IMR-90 (cell line): ENCODE data around the gene WHRN. TPM values are rescaled to one million over a fixed set of nuclear protein-coding genes. Genes with fewer than 3 reads are reported as not detected.

Source experiments
- ATAC-seq: fragments of 200-7000 bp; cut with Tn5 transposase; 2 replicates; pipeline ENCODE4 v1.9.1; 2020; ENCODE audit warnings: low read depth, mild to moderate bottlenecking, moderate library complexity
- BruUV-seq: library from RNA; stranded (reverse); fragments of 400-500 nt; replicated peaks from 2 replicates; lab custom pipeline; 2021; lab: Mats Ljungman, UMichigan
- CTCF ChIA-PET: fragments of 300-600 bp; formaldehyde crosslinking; extraction: SDS; loops from one replicate; lab custom pipeline; 2021; ENCODE audit warnings: antibody characterized with exemption; lab: Yijun Ruan, JAX
- POLR2A ChIA-PET: fragments of 300-600 bp; sonication (Branson Sonifier 250); formaldehyde crosslinking; loops from one replicate; lab custom pipeline; 2022; ENCODE audit warnings: antibody characterized with exemption; ENCODE audit not compliant: unreplicated experiment; lab: Charles Lee
- DNase-seq: peaks from one replicate; pipeline ENCODE4 v3.0.0; 2013
- H2AFZ ChIP-seq: replicated peaks from 2 replicates; pipeline ENCODE3; 2013; ENCODE audit warnings: low read length, mild to moderate bottlenecking; ENCODE audit not compliant: poor library complexity
- H2AK5ac ChIP-seq: 2 replicates; pipeline ENCODE4 v1.6.1; 2013; ENCODE audit warnings: low read depth, low read length, inconsistent platforms
- H2AK9ac ChIP-seq: replicated peaks from 2 replicates; pipeline ENCODE3; 2013; ENCODE audit warnings: mild to moderate bottlenecking, low read depth, low read length, moderate library complexity; ENCODE audit not compliant: poor library complexity
- H2BK120ac ChIP-seq: 2 replicates; pipeline ENCODE4 v1.6.1; 2013; ENCODE audit warnings: low read depth, low read length, inconsistent platforms
- H2BK15ac ChIP-seq: 3 replicates; pipeline ENCODE4 v1.6.1; 2013; ENCODE audit warnings: low read depth, low read length, inconsistent platforms
- H2BK20ac ChIP-seq: 2 replicates; pipeline ENCODE4 v1.6.1; 2013; ENCODE audit warnings: low read depth, mild to moderate bottlenecking, inconsistent platforms, low read length, moderate library complexity
- H2BK5ac ChIP-seq: 2 replicates; pipeline ENCODE4 v1.6.1; 2013; ENCODE audit warnings: mild to moderate bottlenecking, low read depth, low read length, inconsistent platforms; ENCODE audit not compliant: poor library complexity, severe bottlenecking
- H3K14ac ChIP-seq: replicated peaks from 2 replicates; pipeline ENCODE4 v1.6.1; 2013; ENCODE audit warnings: low read depth, low read length, inconsistent platforms
- H3K18ac ChIP-seq: 2 replicates; pipeline ENCODE4 v1.6.1; 2013; ENCODE audit warnings: low read depth, low read length, control low read depth
- H3K23ac ChIP-seq: 2 replicates; pipeline ENCODE4 v1.6.1; 2013; ENCODE audit warnings: low read depth, low read length, inconsistent platforms
- H3K27ac ChIP-seq: 2 replicates; pipeline ENCODE4 v1.5.1; 2013; ENCODE audit warnings: mild to moderate bottlenecking, control low read depth, low read length; ENCODE audit not compliant: insufficient read depth
- H3K27me3 ChIP-seq: 2 replicates; pipeline ENCODE4 v1.6.1; 2013; ENCODE audit warnings: low read length; ENCODE audit not compliant: control insufficient read depth, insufficient read depth
- H3K36me3 ChIP-seq: 2 replicates; pipeline ENCODE4 v1.6.1; 2013; ENCODE audit warnings: low read length, mixed read lengths; ENCODE audit not compliant: control insufficient read depth, insufficient read depth
- H3K4ac ChIP-seq: 2 replicates; pipeline ENCODE4 v1.6.1; 2013; ENCODE audit warnings: low read depth, low read length, inconsistent platforms
- H3K4me1 ChIP-seq: 2 replicates; pipeline ENCODE4 v1.6.1; 2013; ENCODE audit warnings: low read length, mixed read lengths; ENCODE audit not compliant: control insufficient read depth, insufficient read depth
- H3K4me2 ChIP-seq: 2 replicates; pipeline ENCODE4 v1.6.1; 2013; ENCODE audit warnings: low read depth, mild to moderate bottlenecking, control low read depth, low read length, moderate library complexity
- H3K4me3 ChIP-seq: 2 replicates; pipeline ENCODE4 v1.5.1; 2013; ENCODE audit warnings: low read depth, mild to moderate bottlenecking, control low read depth, low read length, moderate library complexity; ENCODE audit not compliant: insufficient read depth
- H3K56ac ChIP-seq: 2 replicates; pipeline ENCODE4 v1.6.1; 2013; ENCODE audit warnings: low read length, inconsistent platforms; ENCODE audit not compliant: insufficient read depth; ENCODE audit errors: extremely low read depth
- H3K79me1 ChIP-seq, 2 experiments: 2 replicates each; pipeline ENCODE4 v1.6.1; 2013; ENCODE audit warnings: low read length in 2 of 2, inconsistent platforms in 1 of 2, low read depth in 1 of 2
- H3K9ac ChIP-seq: 2 replicates; pipeline ENCODE4 v1.6.1; 2013; ENCODE audit warnings: low read depth, low read length, control low read depth
- H3K9me1 ChIP-seq: 2 replicates; pipeline ENCODE4 v1.6.1; 2013; ENCODE audit warnings: low read length, inconsistent platforms; ENCODE audit not compliant: insufficient read depth
- H3K9me3 ChIP-seq: 2 replicates; pipeline ENCODE4 v1.6.1; 2013; ENCODE audit warnings: low read length; ENCODE audit not compliant: control insufficient read depth, insufficient read depth
- H4K20me1 ChIP-seq: 2 replicates; pipeline ENCODE4 v1.6.1; 2013; ENCODE audit warnings: low read length, inconsistent platforms; ENCODE audit not compliant: insufficient read depth
- H4K5ac ChIP-seq: 2 replicates; pipeline ENCODE4 v1.6.1; 2013; ENCODE audit warnings: mild to moderate bottlenecking, low read depth, low read length, control low read depth
- H4K8ac ChIP-seq, 2 experiments: 2 replicates each; pipeline ENCODE4 v1.6.1; 2013; ENCODE audit warnings: low read depth in 2 of 2, low read length in 2 of 2, control low read depth in 1 of 2, inconsistent platforms in 1 of 2
- H4K91ac ChIP-seq: 2 replicates; pipeline ENCODE4 v1.6.1; 2013; ENCODE audit warnings: low read depth, low read length, inconsistent platforms; ENCODE audit not compliant: insufficient read depth
- CHD1 ChIP-seq: IDR thresholded peaks from 2 replicates; pipeline ENCODE4 v1.6.1; 2012; ENCODE audit warnings: low read depth, low read length, improper control_type of control experiment
- FOS ChIP-seq: fragments of 150-350 bp; IDR thresholded peaks from 2 replicates; pipeline ENCODE4 v1.6.1; 2016; ENCODE audit warnings: low read depth, low read length
- MAZ ChIP-seq: IDR thresholded peaks from 2 replicates; pipeline ENCODE4 v1.6.1; 2012; ENCODE audit warnings: low read depth, mild to moderate bottlenecking, low read length, improper control_type of control experiment, moderate library complexity, borderline replicate concordance
- MXI1 ChIP-seq: IDR thresholded peaks from 2 replicates; pipeline ENCODE4 v1.6.1; 2012; ENCODE audit warnings: low read depth, mild to moderate bottlenecking, low read length, moderate library complexity, borderline replicate concordance
- NFE2L2 ChIP-seq: fragments of 150-350 bp; IDR thresholded peaks from 2 replicates; pipeline ENCODE4 v1.6.1; 2016; ENCODE audit warnings: low read depth, mild to moderate bottlenecking, low read length
- POLR2A ChIP-seq: IDR thresholded peaks from 2 replicates; pipeline ENCODE4 v1.6.1; 2012; ENCODE audit warnings: mild to moderate bottlenecking, low read depth, low read length
- RCOR1 ChIP-seq: IDR thresholded peaks from 2 replicates; pipeline ENCODE4 v1.6.1; 2012; ENCODE audit warnings: mild to moderate bottlenecking, low read length, improper control_type of control experiment; ENCODE audit not compliant: insufficient replicate concordance
- RFX5 ChIP-seq: IDR thresholded peaks from 2 replicates; pipeline ENCODE4 v1.8.0; 2012; ENCODE audit warnings: low read depth, mild to moderate bottlenecking, low read length, moderate library complexity
- WGBS, 2 experiments: methylation state at CpG; one replicate each; pipeline versions ENCODE4 v1.1.5 to v1.1.7; 2013; ENCODE audit warnings: missing lambda C conversion rate in 2 of 2; ENCODE audit not compliant: insufficient read length in 1 of 2; ENCODE audit errors: extremely low coverage in 2 of 2; 5-methylcytosine and 5-hydroxymethylcytosine counted together
- dilution Hi-C: fragments of 300-500 bp; cut with HindIII; formaldehyde crosslinking; loops from one replicate; pipeline ENCODE4 v1.14.3; 2018; ENCODE audit warnings: low sequenced_read_pairs; ENCODE audit not compliant: unreplicated experiment
- in situ Hi-C: fragments of 300-500 bp; cut with MboI; formaldehyde crosslinking; loops from 3 replicates; pipeline ENCODE4 v1.14.3; 2019; ENCODE audit warnings: low sequenced_read_pairs, inconsistent platforms, mixed read lengths
- intact Hi-C: fragments of 100-400 bp; cut with micrococcal nuclease; formaldehyde crosslinking; loops from 2 replicates; pipeline ENCODE4 v1.10.0; 2022
- polyA plus RNA-seq, 3 experiments: library from polyadenylated mRNA; depleted of rRNA; stranded (reverse); fragments of >200 nt; gene quantifications; 2 replicates each; pipeline ENCODE4 v1.2.3, GENCODE V29; 2012; ENCODE audit warnings: low replicate concordance in 1 of 3
- total RNA-seq: library from RNA; depleted of rRNA; stranded (reverse); fragments of >200 nt; gene quantifications from 2 replicates; pipeline ENCODE4 v1.2.3, GENCODE V29; 2012
- TF ChIP-seq, protein P1 (sequence below): fragments of 150-350 bp; IDR thresholded peaks from 2 replicates; pipeline ENCODE4 v1.6.1; 2017; ENCODE audit warnings: mild to moderate bottlenecking, antibody characterized with exemption, low read length, low read depth
- TF ChIP-seq, protein P2 (sequence below): fragments of 150-350 bp; IDR thresholded peaks from 2 replicates; pipeline ENCODE4 v1.6.1; 2016; ENCODE audit warnings: low read depth, mild to moderate bottlenecking, low read length, moderate library complexity, borderline replicate concordance

WHRN gene
- total and polyA plus RNA-seq, 2 of the 4 experiments (the other 2 are of a cell fraction): 0.18 to 2.6 TPM

- Histone ChIP-seq H4K20me1 (peaks cover 3% of the 10 kb centered on the region; the same call in 1 of the 2 replicates), H4K8ac (no peak overlapping the region), H3K56ac (no peak overlapping the region), H2BK5ac (no peak overlapping the region), H3K36me3 (no peaks in the 10 kb centered on the region), H3K9me3 (no peaks in the 10 kb centered on the region), H2BK120ac (no peak overlapping the region), H2AK9ac (no peak overlapping the region), H3K9me1 (no peaks in the 10 kb centered on the region), H2BK15ac (no peak overlapping the region), H3K14ac (no peak overlapping the region), H3K4ac (no peak overlapping the region), H3K4me2 (no peak overlapping the region), H3K4me1 (no peaks in the 10 kb centered on the region), H3K27me3 (peaks cover 22% of the 10 kb centered on the region), H3K4me3 (no peak overlapping the region), H2AK5ac (no peak overlapping the region), H2BK20ac (no peak overlapping the region), H3K23ac (no peak overlapping the region), H3K9ac (no peak overlapping the region), H3K79me1 (no peaks in the 10 kb centered on the region), H4K91ac (no peak overlapping the region), H3K27ac (no peak overlapping the region), H3K18ac (no peak overlapping the region), H4K5ac (no peak overlapping the region), H2AFZ (no peak overlapping the region)
- ChIA-PET CTCF (interaction anchor here (2.4 kb wide), 1 partner anchor 221 kb away, joined by 10 read pairs; no protein-coding TSS in a partner anchor), POLR2A (no interaction called here)
- intact Hi-C loops (loop anchor here (10.0 kb wide), 2 partner anchors 472 to 582 kb away; no protein-coding TSS in a partner anchor), dilution Hi-C loops (no loop called here), in situ Hi-C loops (loop anchor here (10.0 to 25.0 kb wide), 2 partner anchors 212 to 1080 kb away; no protein-coding TSS in a partner anchor)
- WGBS, 2 experiments: 67% methylated on average over 3 of the region's 6 CpGs; no CpG with 5 or more reads in 1 of the 2 experiments
- BruUV-seq: no TSS peak
- ATAC-seq (no peak), DNase-seq (no peak)
- TF ChIP-seq NFE2L2 (no peak), MAZ (no peak), FOS (no peak), RCOR1 (no peak), RFX5 (no peak), POLR2A (no peak), MXI1 (no peak), CHD1 (no peak)
- TF ChIP-seq, protein P1, sequence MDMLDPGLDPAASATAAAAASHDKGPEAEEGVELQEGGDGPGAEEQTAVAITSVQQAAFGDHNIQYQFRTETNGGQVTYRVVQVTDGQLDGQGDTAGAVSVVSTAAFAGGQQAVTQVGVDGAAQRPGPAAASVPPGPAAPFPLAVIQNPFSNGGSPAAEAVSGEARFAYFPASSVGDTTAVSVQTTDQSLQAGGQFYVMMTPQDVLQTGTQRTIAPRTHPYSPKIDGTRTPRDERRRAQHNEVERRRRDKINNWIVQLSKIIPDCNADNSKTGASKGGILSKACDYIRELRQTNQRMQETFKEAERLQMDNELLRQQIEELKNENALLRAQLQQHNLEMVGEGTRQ: no peak
- TF ChIP-seq, protein P2, sequence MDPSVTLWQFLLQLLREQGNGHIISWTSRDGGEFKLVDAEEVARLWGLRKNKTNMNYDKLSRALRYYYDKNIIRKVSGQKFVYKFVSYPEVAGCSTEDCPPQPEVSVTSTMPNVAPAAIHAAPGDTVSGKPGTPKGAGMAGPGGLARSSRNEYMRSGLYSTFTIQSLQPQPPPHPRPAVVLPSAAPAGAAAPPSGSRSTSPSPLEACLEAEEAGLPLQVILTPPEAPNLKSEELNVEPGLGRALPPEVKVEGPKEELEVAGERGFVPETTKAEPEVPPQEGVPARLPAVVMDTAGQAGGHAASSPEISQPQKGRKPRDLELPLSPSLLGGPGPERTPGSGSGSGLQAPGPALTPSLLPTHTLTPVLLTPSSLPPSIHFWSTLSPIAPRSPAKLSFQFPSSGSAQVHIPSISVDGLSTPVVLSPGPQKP: no peak
Observed at GRCh38 chr9:114432323-114433067, 72.8 kb downstream of the WHRN start.
